HepG2 (cell line): ENCODE measurements around the gene GH2. TPM values are rescaled to one million over a fixed set of nuclear protein-coding genes. Genes with fewer than 3 reads are reported as not detected.

ENCODE experiments used
- CC2D1A ChIP-seq: sonication (generic); formaldehyde crosslinking; IDR thresholded peaks from 2 replicates; pipeline ENCODE4 v1.8.1; 2023; ENCODE audit warnings: mild to moderate bottlenecking, missing genetic modification reagents
- GATAD2A ChIP-seq: IDR thresholded peaks from 2 replicates; pipeline ENCODE4 v1.6.1; 2016
- HNF4A ChIP-seq: sonication (generic); formaldehyde crosslinking; IDR thresholded peaks from 2 replicates; pipeline ENCODE4 v1.4.0; 2020; ENCODE audit warnings: missing genetic modification reagents
- MATR3 ChIP-seq: sonication (generic); formaldehyde crosslinking; IDR thresholded peaks from 2 replicates; pipeline ENCODE4 v1.4.0; 2020; ENCODE audit warnings: missing genetic modification reagents
- RBM39 ChIP-seq: fragments of 200-400 bp; formaldehyde crosslinking; IDR thresholded peaks from one replicate; pipeline ENCODE4 v1.6.1; 2018; ENCODE audit warnings: antibody characterized with exemption, mild to moderate bottlenecking, low read depth, low read length; ENCODE audit not compliant: poor library complexity, severe bottlenecking
- RELA ChIP-seq: sonication (generic); formaldehyde crosslinking; IDR thresholded peaks from 2 replicates; pipeline ENCODE4 v1.4.0; 2020; ENCODE audit warnings: missing genetic modification reagents
- SNAPC2 ChIP-seq: sonication (generic); formaldehyde crosslinking; IDR thresholded peaks from 2 replicates; pipeline ENCODE4 v1.8.1; 2022; ENCODE audit warnings: mild to moderate bottlenecking, missing genetic modification reagents
- THAP9 ChIP-seq: sonication (generic); formaldehyde crosslinking; IDR thresholded peaks from 2 replicates; pipeline ENCODE4; 2020; ENCODE audit warnings: missing genetic modification reagents, mild to moderate bottlenecking, borderline replicate concordance
- ZNF280B ChIP-seq: sonication (generic); formaldehyde crosslinking; IDR thresholded peaks from 2 replicates; pipeline ENCODE4 v1.5.0; 2020; ENCODE audit warnings: missing genetic modification reagents, mild to moderate bottlenecking, borderline replicate concordance
- ZNF451 ChIP-seq: sonication (generic); formaldehyde crosslinking; IDR thresholded peaks from 2 replicates; pipeline ENCODE4 v1.5.0; 2020; ENCODE audit warnings: mild to moderate bottlenecking, missing genetic modification reagents
- ZNF766 ChIP-seq: sonication (generic); formaldehyde crosslinking; IDR thresholded peaks from 2 replicates; pipeline ENCODE4 v1.5.0; 2020; ENCODE audit warnings: missing genetic modification reagents, borderline replicate concordance
- polyA plus RNA-seq, 8 experiments: library from polyadenylated mRNA; depleted of rRNA in 3 of 8; stranded (reverse) in 7 of 8; unstranded in 1 of 8; fragments of >200 nt; fragmentation: Illumina TruSeq in 4 of 8; extraction: Trizol in 4 of 8; gene quantifications; 2 replicates each; pipeline versions ENCODE4 v1.2.1 to v1.2.3, GENCODE V29; 2011 to 2016; ENCODE audit warnings: low read depth in 4 of 8, missing spikeins in 1 of 8, mixed read lengths in 1 of 8; ENCODE audit not compliant: insufficient read depth in 1 of 8
- total RNA-seq, 5 experiments: library from RNA; depleted of rRNA; stranded (reverse); fragments of >200 nt; fragmentation: Illumina TruSeq; extraction: Trizol; gene quantifications; 2 replicates each; pipeline ENCODE4 v1.2.3, GENCODE V29; 2016; ENCODE audit warnings: low read depth in 1 of 5
- TF ChIP-seq, protein P1 (sequence below): sonication (generic); formaldehyde crosslinking; IDR thresholded peaks from 2 replicates; pipeline ENCODE4 v1.4.0; 2020; ENCODE audit warnings: mild to moderate bottlenecking, missing genetic modification reagents
- TF ChIP-seq, protein P2 (sequence below): sonication (generic); formaldehyde crosslinking; conservative IDR thresholded peaks from 2 replicates; pipeline ENCODE4 v1.5.0; 2020; ENCODE audit warnings: missing genetic modification reagents
- TF ChIP-seq, protein P3 (sequence below): sonication (generic); formaldehyde crosslinking; IDR thresholded peaks from 2 replicates; pipeline ENCODE4 v1.4.0; 2020; ENCODE audit warnings: missing genetic modification reagents

The GH2 gene
- total and polyA plus RNA-seq, 2 of the 13 experiments (the other 11 are each of a cell fraction or from before 2014, with no cell fraction given): not detected

DNA sequence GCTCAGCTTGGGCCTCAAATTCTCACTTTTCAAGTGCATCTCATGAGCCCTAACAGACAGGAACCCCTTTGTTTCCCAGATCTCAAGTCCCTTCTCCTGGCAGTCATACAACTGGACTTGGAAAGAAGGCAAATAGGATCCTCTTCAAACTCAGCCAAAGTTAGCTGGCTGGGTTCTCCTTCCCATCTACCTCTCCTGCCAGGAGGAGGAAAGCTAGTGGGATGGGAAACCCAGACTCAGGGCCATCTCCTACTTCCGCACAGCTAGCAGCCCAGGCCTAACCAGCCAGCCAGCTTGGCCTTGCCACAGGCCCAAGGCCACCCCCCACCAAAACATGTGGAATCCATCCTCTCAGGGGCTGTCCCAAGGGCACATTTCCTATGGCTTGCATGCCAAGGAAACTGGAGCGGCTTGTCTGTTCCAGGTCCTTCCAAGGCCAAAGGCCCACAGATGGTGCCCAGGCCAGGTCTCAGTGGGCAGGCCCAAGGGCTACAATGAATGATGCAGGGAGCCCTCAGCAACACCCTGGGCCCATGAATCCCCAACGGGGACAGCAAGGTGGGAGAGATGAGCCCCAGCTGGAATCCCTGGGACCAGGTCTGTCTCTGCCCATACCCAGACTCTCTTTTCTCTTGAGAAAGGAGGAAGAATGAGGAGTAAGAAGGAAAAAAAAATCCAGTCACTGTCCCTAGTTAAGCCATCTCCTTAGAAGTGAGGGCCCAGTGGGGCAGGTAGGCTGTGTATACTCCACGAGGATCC, 41.0 kb downstream of the GH2 start (continued):
- TF ChIP-seq, protein P1, sequence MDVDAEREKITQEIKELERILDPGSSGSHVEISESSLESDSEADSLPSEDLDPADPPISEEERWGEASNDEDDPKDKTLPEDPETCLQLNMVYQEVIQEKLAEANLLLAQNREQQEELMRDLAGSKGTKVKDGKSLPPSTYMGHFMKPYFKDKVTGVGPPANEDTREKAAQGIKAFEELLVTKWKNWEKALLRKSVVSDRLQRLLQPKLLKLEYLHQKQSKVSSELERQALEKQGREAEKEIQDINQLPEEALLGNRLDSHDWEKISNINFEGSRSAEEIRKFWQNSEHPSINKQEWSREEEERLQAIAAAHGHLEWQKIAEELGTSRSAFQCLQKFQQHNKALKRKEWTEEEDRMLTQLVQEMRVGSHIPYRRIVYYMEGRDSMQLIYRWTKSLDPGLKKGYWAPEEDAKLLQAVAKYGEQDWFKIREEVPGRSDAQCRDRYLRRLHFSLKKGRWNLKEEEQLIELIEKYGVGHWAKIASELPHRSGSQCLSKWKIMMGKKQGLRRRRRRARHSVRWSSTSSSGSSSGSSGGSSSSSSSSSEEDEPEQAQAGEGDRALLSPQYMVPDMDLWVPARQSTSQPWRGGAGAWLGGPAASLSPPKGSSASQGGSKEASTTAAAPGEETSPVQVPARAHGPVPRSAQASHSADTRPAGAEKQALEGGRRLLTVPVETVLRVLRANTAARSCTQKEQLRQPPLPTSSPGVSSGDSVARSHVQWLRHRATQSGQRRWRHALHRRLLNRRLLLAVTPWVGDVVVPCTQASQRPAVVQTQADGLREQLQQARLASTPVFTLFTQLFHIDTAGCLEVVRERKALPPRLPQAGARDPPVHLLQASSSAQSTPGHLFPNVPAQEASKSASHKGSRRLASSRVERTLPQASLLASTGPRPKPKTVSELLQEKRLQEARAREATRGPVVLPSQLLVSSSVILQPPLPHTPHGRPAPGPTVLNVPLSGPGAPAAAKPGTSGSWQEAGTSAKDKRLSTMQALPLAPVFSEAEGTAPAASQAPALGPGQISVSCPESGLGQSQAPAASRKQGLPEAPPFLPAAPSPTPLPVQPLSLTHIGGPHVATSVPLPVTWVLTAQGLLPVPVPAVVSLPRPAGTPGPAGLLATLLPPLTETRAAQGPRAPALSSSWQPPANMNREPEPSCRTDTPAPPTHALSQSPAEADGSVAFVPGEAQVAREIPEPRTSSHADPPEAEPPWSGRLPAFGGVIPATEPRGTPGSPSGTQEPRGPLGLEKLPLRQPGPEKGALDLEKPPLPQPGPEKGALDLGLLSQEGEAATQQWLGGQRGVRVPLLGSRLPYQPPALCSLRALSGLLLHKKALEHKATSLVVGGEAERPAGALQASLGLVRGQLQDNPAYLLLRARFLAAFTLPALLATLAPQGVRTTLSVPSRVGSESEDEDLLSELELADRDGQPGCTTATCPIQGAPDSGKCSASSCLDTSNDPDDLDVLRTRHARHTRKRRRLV (CRISPR knock-in tag): 0 out of 2 replicates have a peak, but pooled peaks have one; percentile 29
- TF ChIP-seq RELA (CRISPR knock-in tag): no peak
- no peak for TF ChIP-seq ZNF766 (CRISPR knock-in tag)
- no peak for TF ChIP-seq GATAD2A
- no peak for TF ChIP-seq HNF4A (CRISPR knock-in tag)
- TF ChIP-seq THAP9 (CRISPR knock-in tag): no peak
- no peak for TF ChIP-seq MATR3 (CRISPR knock-in tag)
- TF ChIP-seq, protein P2, sequence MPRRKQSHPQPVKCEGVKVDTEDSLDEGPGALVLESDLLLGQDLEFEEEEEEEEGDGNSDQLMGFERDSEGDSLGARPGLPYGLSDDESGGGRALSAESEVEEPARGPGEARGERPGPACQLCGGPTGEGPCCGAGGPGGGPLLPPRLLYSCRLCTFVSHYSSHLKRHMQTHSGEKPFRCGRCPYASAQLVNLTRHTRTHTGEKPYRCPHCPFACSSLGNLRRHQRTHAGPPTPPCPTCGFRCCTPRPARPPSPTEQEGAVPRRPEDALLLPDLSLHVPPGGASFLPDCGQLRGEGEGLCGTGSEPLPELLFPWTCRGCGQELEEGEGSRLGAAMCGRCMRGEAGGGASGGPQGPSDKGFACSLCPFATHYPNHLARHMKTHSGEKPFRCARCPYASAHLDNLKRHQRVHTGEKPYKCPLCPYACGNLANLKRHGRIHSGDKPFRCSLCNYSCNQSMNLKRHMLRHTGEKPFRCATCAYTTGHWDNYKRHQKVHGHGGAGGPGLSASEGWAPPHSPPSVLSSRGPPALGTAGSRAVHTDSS (CRISPR knock-in tag): no peak
- TF ChIP-seq ZNF280B (CRISPR knock-in tag): no peak
- TF ChIP-seq SNAPC2: no peak
- TF ChIP-seq CC2D1A (CRISPR knock-in tag): peak; percentile 66; the same call in 1 of the 2 replicates
- TF ChIP-seq ZNF451 (CRISPR knock-in tag): no peak
- TF ChIP-seq, protein P3, sequence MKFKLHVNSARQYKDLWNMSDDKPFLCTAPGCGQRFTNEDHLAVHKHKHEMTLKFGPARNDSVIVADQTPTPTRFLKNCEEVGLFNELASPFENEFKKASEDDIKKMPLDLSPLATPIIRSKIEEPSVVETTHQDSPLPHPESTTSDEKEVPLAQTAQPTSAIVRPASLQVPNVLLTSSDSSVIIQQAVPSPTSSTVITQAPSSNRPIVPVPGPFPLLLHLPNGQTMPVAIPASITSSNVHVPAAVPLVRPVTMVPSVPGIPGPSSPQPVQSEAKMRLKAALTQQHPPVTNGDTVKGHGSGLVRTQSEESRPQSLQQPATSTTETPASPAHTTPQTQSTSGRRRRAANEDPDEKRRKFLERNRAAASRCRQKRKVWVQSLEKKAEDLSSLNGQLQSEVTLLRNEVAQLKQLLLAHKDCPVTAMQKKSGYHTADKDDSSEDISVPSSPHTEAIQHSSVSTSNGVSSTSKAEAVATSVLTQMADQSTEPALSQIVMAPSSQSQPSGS: no peak
- TF ChIP-seq RBM39: peak; percentile 1
